PC-3 (cell line): ENCODE measurements around the gene FBXL7. TPM values are rescaled to one million over a fixed set of nuclear protein-coding genes. Genes with fewer than 3 reads are reported as not detected.

Source experiments
- ATAC-seq: fragments of 200-7000 bp; cut with Tn5 transposase; 2 replicates; pipeline ENCODE4 v1.9.1; 2020; ENCODE audit warnings: mild to moderate bottlenecking, moderate library complexity
- BruUV-seq: library from RNA; stranded (reverse); fragments of 400-500 nt; replicated peaks from 2 replicates; lab custom pipeline; 2021; lab: Mats Ljungman, UMichigan
- CTCF ChIA-PET: fragments of 300-600 bp; sonication (Branson Sonifier 250); formaldehyde crosslinking; loops from one replicate; lab custom pipeline; 2022; ENCODE audit warnings: antibody characterized with exemption; lab: Charles Lee
- POLR2A ChIA-PET: fragments of 300-600 bp; sonication (Branson Sonifier 250); formaldehyde crosslinking; loops from one replicate; lab custom pipeline; 2022; ENCODE audit warnings: antibody characterized with exemption; ENCODE audit not compliant: unreplicated experiment; lab: Charles Lee
- DNase-seq: peaks from one replicate; pipeline ENCODE4 v3.0.0-alpha.2; 2015
- H2AFZ ChIP-seq: fragments of 300-600 bp; sonication (generic); 2 replicates; pipeline ENCODE4 v1.6.0; 2016; ENCODE audit warnings: antibody characterized with exemption, low read length
- H3F3A ChIP-seq: fragments of 300-600 bp; sonication (generic); one replicate; pipeline ENCODE4 v1.6.0; 2017; ENCODE audit warnings: antibody characterized with exemption, low read length, control low read depth, mild to moderate bottlenecking; ENCODE audit not compliant: unreplicated experiment
- H3K27ac ChIP-seq: fragments of 300-600 bp; sonication (generic); 2 replicates; pipeline ENCODE4 v1.5.1; 2016; ENCODE audit warnings: mild to moderate bottlenecking, low read length
- H3K27me3 ChIP-seq: fragments of 300-600 bp; sonication (generic); 2 replicates; pipeline ENCODE4 v1.6.1; 2016; ENCODE audit warnings: low read length, mixed read lengths
- H3K36me3 ChIP-seq: fragments of 300-600 bp; sonication (generic); 2 replicates; pipeline ENCODE4 v1.6.1; 2016; ENCODE audit warnings: low read depth, mixed run types, low read length, mixed read lengths
- H3K4me1 ChIP-seq: fragments of 300-600 bp; sonication (generic); 2 replicates; pipeline ENCODE4 v1.5.1; 2016; ENCODE audit warnings: low read length; ENCODE audit not compliant: insufficient read depth
- H3K4me2 ChIP-seq: fragments of 300-600 bp; sonication (generic); 2 replicates; pipeline ENCODE4 v1.6.0; 2016; ENCODE audit warnings: low read length
- H3K4me3 ChIP-seq: fragments of 300-600 bp; sonication (generic); 2 replicates; pipeline ENCODE4 v1.5.1; 2016; ENCODE audit warnings: mild to moderate bottlenecking, low read length, mixed read lengths
- H3K79me2 ChIP-seq: fragments of 300-600 bp; sonication (generic); 2 replicates; pipeline ENCODE4 v1.6.1; 2017; ENCODE audit warnings: low read length, mixed read lengths
- H3K9ac ChIP-seq: fragments of 300-600 bp; sonication (generic); 2 replicates; pipeline ENCODE4 v1.6.0; 2016; ENCODE audit warnings: mild to moderate bottlenecking, low read length
- H3K9me2 ChIP-seq: fragments of 300-600 bp; sonication (generic); replicated peaks from 2 replicates; pipeline ENCODE4 v1.6.1; 2016; ENCODE audit warnings: mixed run types, low read length, mixed read lengths
- H3K9me3 ChIP-seq: fragments of 300-600 bp; sonication (generic); 2 replicates; pipeline ENCODE4 v1.6.1; 2016; ENCODE audit warnings: low read length, mixed read lengths
- H4K20me1 ChIP-seq: fragments of 300-600 bp; sonication (generic); 2 replicates; pipeline ENCODE4 v1.6.1; 2016; ENCODE audit warnings: low read length, mixed read lengths
- EZH2 ChIP-seq: fragments of 300-600 bp; sonication (generic); IDR thresholded peaks from one replicate; pipeline ENCODE4 v1.6.1; 2017; ENCODE audit warnings: antibody characterized with exemption, mild to moderate bottlenecking, low read length; ENCODE audit not compliant: unreplicated experiment
- EZH2phosphoT487 ChIP-seq: fragments of 300-600 bp; sonication (generic); IDR thresholded peaks from 2 replicates; pipeline ENCODE4 v1.6.1; 2018; ENCODE audit warnings: mild to moderate bottlenecking, antibody characterized with exemption, low read length, borderline replicate concordance
- intact Hi-C: fragments of 100-400 bp; cut with micrococcal nuclease; formaldehyde crosslinking; loops from 2 replicates; pipeline ENCODE4 v1.9.0; 2023
- total RNA-seq: library from RNA; depleted of rRNA; stranded (reverse); fragments of >200 nt; gene quantifications from 2 replicates; pipeline ENCODE4 v1.2.3, GENCODE V29; 2014
- TF ChIP-seq, protein P1 (sequence below): fragments of 300-600 bp; sonication (generic); conservative IDR thresholded peaks from 2 replicates; pipeline ENCODE4 v1.5.1; 2017; ENCODE audit warnings: antibody characterized with exemption, low read depth, mild to moderate bottlenecking, low read length

Gene FBXL7
- total RNA-seq, 1 experiment from 2014 or later = 0.18 TPM

- ChIA-PET POLR2A (no interaction called here), CTCF (no interaction called here)
- BruUV-seq = no TSS peak
- Histone ChIP-seq H3K4me2 (no peak overlapping the region), H2AFZ (no peak overlapping the region), H3K27ac (no peak overlapping the region), H3K9me3 (0 out of 2 replicates have a peak, but pooled peaks cover 9% of the 10 kb centered on the region), H3K36me3 (no peaks in the 10 kb centered on the region), H3K9me2 (no peaks in the 10 kb centered on the region), H3K4me1 (no peaks in the 10 kb centered on the region), H4K20me1 (no peaks in the 10 kb centered on the region), H3K4me3 (no peak overlapping the region), H3K9ac (no peak overlapping the region), H3K79me2 (no peaks in the 10 kb centered on the region), H3F3A (no peaks in the 10 kb centered on the region), H3K27me3 (no peaks in the 10 kb centered on the region)
- ATAC-seq (no peak), DNase-seq (no peak)
- intact Hi-C loops = no loop called here
- TF ChIP-seq EZH2phosphoT487 (no peak), EZH2 (no peak)
- TF ChIP-seq, protein P1, sequence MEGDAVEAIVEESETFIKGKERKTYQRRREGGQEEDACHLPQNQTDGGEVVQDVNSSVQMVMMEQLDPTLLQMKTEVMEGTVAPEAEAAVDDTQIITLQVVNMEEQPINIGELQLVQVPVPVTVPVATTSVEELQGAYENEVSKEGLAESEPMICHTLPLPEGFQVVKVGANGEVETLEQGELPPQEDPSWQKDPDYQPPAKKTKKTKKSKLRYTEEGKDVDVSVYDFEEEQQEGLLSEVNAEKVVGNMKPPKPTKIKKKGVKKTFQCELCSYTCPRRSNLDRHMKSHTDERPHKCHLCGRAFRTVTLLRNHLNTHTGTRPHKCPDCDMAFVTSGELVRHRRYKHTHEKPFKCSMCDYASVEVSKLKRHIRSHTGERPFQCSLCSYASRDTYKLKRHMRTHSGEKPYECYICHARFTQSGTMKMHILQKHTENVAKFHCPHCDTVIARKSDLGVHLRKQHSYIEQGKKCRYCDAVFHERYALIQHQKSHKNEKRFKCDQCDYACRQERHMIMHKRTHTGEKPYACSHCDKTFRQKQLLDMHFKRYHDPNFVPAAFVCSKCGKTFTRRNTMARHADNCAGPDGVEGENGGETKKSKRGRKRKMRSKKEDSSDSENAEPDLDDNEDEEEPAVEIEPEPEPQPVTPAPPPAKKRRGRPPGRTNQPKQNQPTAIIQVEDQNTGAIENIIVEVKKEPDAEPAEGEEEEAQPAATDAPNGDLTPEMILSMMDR = no peak
Measured at GRCh38 chr5:15904899-15905830, 405.2 kb downstream of the FBXL7 start.

GRCh38 chr5:15914638-15915037 lies 414.7 kb downstream of the FBXL7 start:
- Histone ChIP-seq H4K20me1 (no peaks in the 10 kb centered on the region), H3K79me2 (no peaks in the 10 kb centered on the region), H3K9me3 (peaks cover 13% of the 10 kb centered on the region; the same call in 1 of the 2 replicates), H3K4me3 (no peak overlapping the region), H3K4me2 (no peak overlapping the region), H3K36me3 (no peaks in the 10 kb centered on the region), H3K27me3 (no peaks in the 10 kb centered on the region), H3K9me2 (no peaks in the 10 kb centered on the region), H3F3A (no peaks in the 10 kb centered on the region), H2AFZ (no peak overlapping the region), H3K4me1 (no peaks in the 10 kb centered on the region), H3K9ac (no peak overlapping the region), H3K27ac (no peak overlapping the region)
- CTCF ChIA-PET = no interaction called here
- intact Hi-C loops = no loop called here
- ATAC-seq (no peak), DNase-seq (no peak)
- TF ChIP-seq EZH2phosphoT487 = no peak
- POLR2A ChIA-PET = no interaction called here
- no TSS peak for BruUV-seq

GRCh38 chr5:15926586-15926985 lies 426.6 kb downstream of the FBXL7 start:
- Histone ChIP-seq H3K9me3 (peaks cover 13% of the 10 kb centered on the region), H2AFZ (no peak overlapping the region), H3K79me2 (no peaks in the 10 kb centered on the region), H4K20me1 (no peaks in the 10 kb centered on the region), H3K4me3 (no peak overlapping the region), H3K4me2 (no peak overlapping the region), H3K9me2 (no peaks in the 10 kb centered on the region), H3K4me1 (no peaks in the 10 kb centered on the region), H3F3A (no peaks in the 10 kb centered on the region), H3K27me3 (no peaks in the 10 kb centered on the region), H3K36me3 (no peaks in the 10 kb centered on the region), H3K27ac (no peak overlapping the region), H3K9ac (no peak overlapping the region)
- ATAC-seq (no peak), DNase-seq (no peak)
- CTCF ChIA-PET = no interaction called here
- BruUV-seq = no TSS peak
- TF ChIP-seq EZH2phosphoT487 (no peak), EZH2 (no peak)
- TF ChIP-seq, protein P1 = no peak
- POLR2A ChIA-PET = no interaction called here
- intact Hi-C loops = no loop called here
